Transverse colon (tissue), 4 donors: Measurements from ENCODE around the gene SPRR3.

Experiments
- CTCF ChIP-seq, 5 experiments: fragments of 200-600 bp in 3 of 5; fragments of 450-650 bp in 2 of 5; sonication (generic) in 3 of 5; IDR thresholded peaks; 1 replicate in 2 of 5; 2 replicates in 3 of 5; pipeline ENCODE4 v1.5.1; 2016 to 2017; ENCODE audit warnings: antibody characterized with exemption in 5 of 5, inconsistent platforms in 3 of 5, mild to moderate bottlenecking in 2 of 5, moderate library complexity in 1 of 5
- EP300 ChIP-seq: sonication (generic); formaldehyde crosslinking; IDR thresholded peaks from one replicate; pipeline ENCODE4 v1.6.1; 2017; ENCODE audit warnings: antibody characterized with exemption, low read depth
- POLR2A ChIP-seq: fragments of 450-650 bp; IDR thresholded peaks from one replicate; pipeline ENCODE4 v1.6.1; 2016; ENCODE audit warnings: antibody characterized with exemption, mild to moderate bottlenecking, moderate library complexity
- POLR2AphosphoS5 ChIP-seq, 3 donors: sonication (generic); formaldehyde crosslinking; IDR thresholded peaks; one replicate each; pipeline ENCODE4 v1.6.1; 2016; ENCODE audit warnings: antibody characterized with exemption in 3 of 3

GRCh38 chr1:152972196-152972886, 29.2 kb upstream of the SPRR3 start:
- TF ChIP-seq CTCF (IDR thresholded peaks at IDR 0.05) (no peak), POLR2A (no peak), POLR2AphosphoS5 (IDR thresholded peaks at IDR 0.05) (no peak), EP300 (no peak)
